ENCODE measurements around the gene FIBIN. TPM values are rescaled to one million over a fixed set of nuclear protein-coding genes. Genes with fewer than 3 reads are reported as not detected.

The FIBIN gene
- 0.16 TPM in 1 of 2 replicates, not detected in the other for total RNA-seq

DNA sequence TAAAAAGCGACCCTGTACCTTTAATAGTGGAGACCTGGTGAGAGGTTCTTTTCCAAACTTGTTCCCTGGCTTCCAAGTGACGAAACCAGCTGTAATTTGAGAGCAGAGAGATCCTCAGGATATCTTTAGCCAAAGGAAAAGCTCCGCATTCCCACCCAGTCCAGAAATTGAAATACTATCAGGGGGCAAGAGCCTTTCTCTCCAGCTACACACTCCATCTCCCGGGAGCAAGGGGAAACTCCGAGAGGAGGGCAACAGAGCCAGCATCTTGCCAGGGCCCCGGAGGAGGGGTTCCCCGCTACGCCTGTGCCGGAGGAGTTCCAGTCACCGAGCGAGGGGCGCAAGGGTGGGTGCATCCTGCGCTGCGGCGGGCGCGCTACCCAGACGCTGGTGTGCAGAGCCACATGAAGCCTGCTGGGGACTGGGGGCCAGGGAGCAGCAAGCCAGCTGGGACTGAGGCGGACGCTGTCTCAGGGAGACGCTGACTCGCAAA, at the start of gene FIBIN:
Gene FIBIN (plus strand): TSS at position 148 of the 493 bp plus-strand sequence. CDS start 415 bp downstream, outside the sequence.

DNA sequence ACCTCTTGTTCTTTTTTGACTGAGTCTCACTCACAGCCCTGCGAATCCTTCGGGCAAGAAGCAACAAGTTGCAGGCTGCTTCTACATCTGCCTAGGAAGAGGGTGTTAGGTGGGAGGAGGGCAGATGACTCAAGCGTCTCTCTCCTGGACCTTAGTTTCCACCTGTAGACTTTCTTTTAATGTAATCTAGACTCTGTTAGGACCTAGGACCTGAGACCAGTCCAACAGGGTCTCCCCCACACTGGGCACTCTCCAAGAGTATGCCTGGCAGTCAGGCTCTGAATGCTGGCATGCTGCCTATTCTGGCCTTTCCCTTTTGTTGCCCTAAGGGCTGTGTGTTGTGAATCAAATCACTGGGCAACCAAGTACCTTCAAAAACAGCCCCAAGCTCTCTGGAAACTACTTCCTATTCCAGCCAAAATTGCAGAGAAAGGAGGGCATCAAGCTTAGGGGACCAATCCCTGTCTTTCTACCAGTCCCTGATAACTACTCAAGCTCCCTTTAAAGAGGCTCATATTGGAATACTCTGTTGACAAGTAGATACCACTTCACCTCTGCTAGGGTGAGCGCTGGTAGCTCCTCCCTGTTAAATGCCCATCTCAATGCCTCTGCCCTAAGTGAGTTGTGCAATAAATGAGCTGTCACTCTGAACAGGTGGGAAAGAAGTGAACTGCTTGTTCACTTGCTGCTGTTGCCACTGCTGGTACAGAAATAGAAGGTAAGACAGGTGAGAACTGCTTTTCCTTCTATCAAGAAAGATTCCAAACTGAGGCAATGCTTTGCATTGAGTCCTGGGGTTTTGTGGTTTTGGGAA, 46.6 kb downstream of the FIBIN start, which contains the start of gene BBOX1:
Gene BBOX1 (plus strand): TSS at position 514 of the 814 bp plus-strand sequence. CDS start 14,616 bp downstream, outside the sequence.

Other genes with a start within 250 kb of the FIBIN start
- not detected in 2 replicates for gene BBOX1, start 46.7 kb downstream of the FIBIN start, total RNA-seq

Data from bladder microvascular endothelial cell (primary cell).